Testis (tissue), 2 donors: ENCODE measurements around the gene LFNG.

Experiments
- POLR2A ChIP-seq: fragments of 450-650 bp; IDR thresholded peaks from one replicate; pipeline ENCODE4 v1.6.1; 2017; ENCODE audit warnings: antibody characterized with exemption, mild to moderate bottlenecking, moderate library complexity
- TF ChIP-seq, protein P1 (sequence below), 3 experiments: fragments of 450-650 bp in 2 of 3; fragments of 200-600 bp in 1 of 3; sonication (generic) in 1 of 3; IDR thresholded peaks; one replicate each; pipeline ENCODE4 v1.5.1; 2016 to 2019; ENCODE audit warnings: antibody characterized with exemption in 3 of 3, mild to moderate bottlenecking in 2 of 3, moderate library complexity in 1 of 3

DNA sequence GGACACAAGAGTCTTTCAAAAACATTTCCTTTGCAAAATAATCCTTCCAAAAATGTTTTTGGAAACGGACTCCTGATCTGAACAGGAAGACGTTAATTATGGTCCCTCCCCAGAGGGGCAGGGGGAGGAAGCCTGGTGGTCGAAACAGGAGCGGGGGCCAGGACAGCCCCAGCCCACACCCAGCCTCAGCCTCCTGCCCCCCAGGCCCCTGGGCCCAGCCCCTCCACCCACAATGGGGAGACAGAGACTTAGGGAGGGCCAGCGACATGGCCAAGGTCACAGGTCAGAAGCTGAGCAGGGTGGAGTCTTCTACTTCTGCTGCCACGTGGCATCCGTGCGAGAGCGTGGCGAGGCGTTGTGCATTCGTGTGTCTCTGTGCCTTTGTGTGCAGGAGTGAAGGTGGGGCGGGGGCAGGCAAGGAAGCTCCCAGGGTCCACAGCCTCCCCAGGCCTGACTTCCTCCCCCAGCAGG is 29.4 kb upstream of the LFNG start:
- TF ChIP-seq, protein P1, sequence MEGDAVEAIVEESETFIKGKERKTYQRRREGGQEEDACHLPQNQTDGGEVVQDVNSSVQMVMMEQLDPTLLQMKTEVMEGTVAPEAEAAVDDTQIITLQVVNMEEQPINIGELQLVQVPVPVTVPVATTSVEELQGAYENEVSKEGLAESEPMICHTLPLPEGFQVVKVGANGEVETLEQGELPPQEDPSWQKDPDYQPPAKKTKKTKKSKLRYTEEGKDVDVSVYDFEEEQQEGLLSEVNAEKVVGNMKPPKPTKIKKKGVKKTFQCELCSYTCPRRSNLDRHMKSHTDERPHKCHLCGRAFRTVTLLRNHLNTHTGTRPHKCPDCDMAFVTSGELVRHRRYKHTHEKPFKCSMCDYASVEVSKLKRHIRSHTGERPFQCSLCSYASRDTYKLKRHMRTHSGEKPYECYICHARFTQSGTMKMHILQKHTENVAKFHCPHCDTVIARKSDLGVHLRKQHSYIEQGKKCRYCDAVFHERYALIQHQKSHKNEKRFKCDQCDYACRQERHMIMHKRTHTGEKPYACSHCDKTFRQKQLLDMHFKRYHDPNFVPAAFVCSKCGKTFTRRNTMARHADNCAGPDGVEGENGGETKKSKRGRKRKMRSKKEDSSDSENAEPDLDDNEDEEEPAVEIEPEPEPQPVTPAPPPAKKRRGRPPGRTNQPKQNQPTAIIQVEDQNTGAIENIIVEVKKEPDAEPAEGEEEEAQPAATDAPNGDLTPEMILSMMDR (IDR thresholded peaks at IDR 0.05), result no peak
- no peak for TF ChIP-seq POLR2A
